CD14-positive monocyte (primary cell): ENCODE data around the gene CREG2. TPM values are rescaled to one million over a fixed set of nuclear protein-coding genes. Genes with fewer than 3 reads are reported as not detected.

Source experiments
- DNase-seq, 3 donors: peaks; one replicate each; pipeline ENCODE4 v3.0.0-alpha.2; 2011 to 2022
- H2AFZ ChIP-seq: 2 replicates; pipeline ENCODE4 v1.6.0; 2012; ENCODE audit warnings: mild to moderate bottlenecking, low read depth, low read length, inconsistent platforms; ENCODE audit not compliant: insufficient read depth, poor library complexity, severe bottlenecking
- H3K27ac ChIP-seq, 2 donors: 1 replicate in 1 of 2; 2 replicates in 1 of 2; pipeline ENCODE4 v1.5.1; 2012 to 2013; ENCODE audit warnings: low read length in 2 of 2, control low read depth in 1 of 2, inconsistent platforms in 1 of 2, low read depth in 1 of 2, mild to moderate bottlenecking in 1 of 2
- H3K27me3 ChIP-seq, 2 donors: one replicate each; pipeline versions ENCODE4 v1.6.0 to v1.6.1; 2011 to 2013; ENCODE audit warnings: low read length in 2 of 2; ENCODE audit not compliant: control insufficient read depth in 2 of 2, insufficient read depth in 2 of 2
- H3K36me3 ChIP-seq, 2 donors: replicated peaks in 1 of 2; 1 replicate in 1 of 2; 2 replicates in 1 of 2; pipeline versions ENCODE4 v1.5.1 to v1.6.1; 2012 to 2013; ENCODE audit warnings: low read length in 2 of 2, control low read depth in 1 of 2, inconsistent platforms in 1 of 2, mild to moderate bottlenecking in 1 of 2; ENCODE audit not compliant: insufficient read depth in 2 of 2, control insufficient read depth in 1 of 2
- H3K4me1 ChIP-seq, 2 donors: 1 replicate in 1 of 2; 2 replicates in 1 of 2; pipeline versions ENCODE4 v1.5.1 to v1.6.1; 2012 to 2013; ENCODE audit warnings: low read length in 2 of 2, control low read depth in 1 of 2, inconsistent platforms in 1 of 2, mild to moderate bottlenecking in 1 of 2, moderate library complexity in 1 of 2; ENCODE audit not compliant: insufficient read depth in 2 of 2, control insufficient read depth in 1 of 2
- H3K4me2 ChIP-seq: replicated peaks from 2 replicates; pipeline ENCODE3; 2012; ENCODE audit warnings: low read length, moderate library complexity, mild to moderate bottlenecking; ENCODE audit not compliant: poor library complexity, severe bottlenecking; ENCODE audit errors: extremely low read depth
- H3K4me3 ChIP-seq, 3 experiments: fragments of 200-600 bp in 1 of 3; sonication (generic) in 1 of 3; replicated peaks in 1 of 3; 1 replicate in 2 of 3; 2 replicates in 1 of 3; pipeline ENCODE4 v1.5.1; 2011 to 2013; ENCODE audit warnings: low read length in 3 of 3, mild to moderate bottlenecking in 3 of 3, control low read depth in 2 of 3, low read depth in 2 of 3, inconsistent platforms in 1 of 3, moderate library complexity in 1 of 3
- H3K79me2 ChIP-seq: 2 replicates; pipeline ENCODE4 v1.6.0; 2012; ENCODE audit warnings: mild to moderate bottlenecking, control low read depth, inconsistent platforms, low read length, moderate library complexity; ENCODE audit not compliant: insufficient read depth
- H3K9ac ChIP-seq: 2 replicates; pipeline ENCODE4 v1.6.0; 2017; ENCODE audit warnings: low read length, mild to moderate bottlenecking; ENCODE audit not compliant: insufficient read depth, poor library complexity, severe bottlenecking
- H3K9me3 ChIP-seq, 2 donors: replicated peaks in 1 of 2; 1 replicate in 1 of 2; 2 replicates in 1 of 2; pipeline versions ENCODE4 v1.5.1 to v1.6.1; 2012 to 2013; ENCODE audit warnings: low read length in 2 of 2, control low read depth in 1 of 2; ENCODE audit not compliant: control insufficient read depth in 1 of 2, insufficient read depth in 1 of 2
- H4K20me1 ChIP-seq: 2 replicates; pipeline ENCODE4 v1.6.0; 2012; ENCODE audit warnings: mild to moderate bottlenecking, low read length, control low read depth, moderate library complexity; ENCODE audit not compliant: insufficient read depth
- H3K27ac Mint-ChIP-seq, 7 donors: one replicate each; pipeline ENCODE4 v1.8.0; 2020; ENCODE audit warnings: mild to moderate bottlenecking in 7 of 7, mixed read lengths in 7 of 7, moderate library complexity in 6 of 7, inconsistent platforms in 2 of 7
- H3K27me3 Mint-ChIP-seq, 3 donors: one replicate each; pipeline ENCODE4 v1.8.0; 2021 to 2022; ENCODE audit warnings: low read depth in 3 of 3, mild to moderate bottlenecking in 3 of 3, mixed read lengths in 3 of 3, moderate library complexity in 3 of 3, inconsistent platforms in 1 of 3
- H3K36me3 Mint-ChIP-seq, 2 donors: one replicate each; pipeline ENCODE4 v1.8.0; 2020; ENCODE audit warnings: mixed read lengths in 2 of 2, inconsistent platforms in 1 of 2, mild to moderate bottlenecking in 1 of 2
- H3K4me1 Mint-ChIP-seq: one replicate; pipeline ENCODE4 v1.8.0; 2020; ENCODE audit warnings: mild to moderate bottlenecking, mixed read lengths
- H3K4me3 Mint-ChIP-seq, 2 donors: one replicate each; pipeline ENCODE4 v1.8.0; 2020; ENCODE audit warnings: mild to moderate bottlenecking in 2 of 2, mixed read lengths in 2 of 2, moderate library complexity in 1 of 2
- H3K9me3 Mint-ChIP-seq, 7 donors: one replicate each; pipeline ENCODE4 v1.8.0; 2020 to 2022; ENCODE audit warnings: mixed read lengths in 7 of 7, mild to moderate bottlenecking in 6 of 7, moderate library complexity in 6 of 7, inconsistent platforms in 2 of 7
- CTCF ChIP-seq: fragments of 200-600 bp; IDR thresholded peaks from one replicate; pipeline ENCODE4 v1.8.0; 2022; ENCODE audit warnings: antibody characterized with exemption, mild to moderate bottlenecking
- WGBS: methylation state at CpG from one replicate; pipeline ENCODE4 v1.1.5; 2013; ENCODE audit warnings: missing lambda C conversion rate; ENCODE audit not compliant: insufficient coverage; 5-methylcytosine and 5-hydroxymethylcytosine counted together
- intact Hi-C, 2 donors: fragments of 100-400 bp; cut with micrococcal nuclease; formaldehyde crosslinking; loops; one replicate each; pipeline versions ENCODE4 v1.15.0 to v1.15.1; 2023
- polyA plus RNA-seq, 3 donors: library from polyadenylated mRNA; depleted of rRNA in 1 of 3; unstranded in 2 of 3; stranded (reverse) in 1 of 3; fragments of 300-500 nt in 2 of 3; fragments of >200 nt in 1 of 3; fragmentation: Illumina TruSeq in 2 of 3; gene quantifications; 1 replicate in 2 of 3; 2 replicates in 1 of 3; pipeline ENCODE4 v1.2.3, GENCODE V29; 2012 to 2021

Gene CREG2
- polyA plus RNA-seq, 3 donors: not detected

- Mint-ChIP-seq H3K27ac (no peak overlapping the region), H3K4me1 (peaks cover 14% of the 10 kb centered on the region), H3K27me3 (peaks cover 0 to 2% (median 2%) of the 10 kb centered on the region in 3 donors), H3K36me3 (no peaks in the 10 kb centered on the region), H3K9me3 (peaks cover 0 to 2% (median 0%) of the 10 kb centered on the region in 7 donors), H3K4me3 (no peak overlapping the region)
- H3K27ac ChIP-seq: peak overlapping the region; percentile 48 to 84
- no peaks in the 10 kb centered on the region for H3K27me3 ChIP-seq
- peak overlapping the region in 1 of 3 experiments; percentile 63 for H3K4me3 ChIP-seq
- DNase-seq: peak in 2 of 3 donors; percentile 33 to 54
- H3K79me2 ChIP-seq: no peaks in the 10 kb centered on the region
- H3K4me1 ChIP-seq: peaks cover 52 to 62% of the 10 kb centered on the region in 2 donors
- H3K9ac ChIP-seq: no peak overlapping the region
- H4K20me1 ChIP-seq: no peaks in the 10 kb centered on the region
- no peak overlapping the region for H2AFZ ChIP-seq
- intact Hi-C loops: loop anchor here in 1 of 2 donors (2.0 kb wide), 1 partner anchor 20 kb away; the partner anchor contains the start of gene RNF149
- peak overlapping the region; percentile 70 for H3K4me2 ChIP-seq
- 42% methylated on average over 3 of the region's 4 CpGs for WGBS
- H3K36me3 ChIP-seq: no peaks in the 10 kb centered on the region
- H3K9me3 ChIP-seq: peaks cover 0 to 12% of the 10 kb centered on the region in 2 donors
- TF ChIP-seq CTCF: no peak
Measured at GRCh38 chr2:101329026-101329425, 58.3 kb downstream of the CREG2 start.

GRCh38 chr2:101328474-101329007, 58.8 kb downstream of the CREG2 start:
- Mint-ChIP-seq H3K27ac (no peak overlapping the region), H3K9me3 (peaks cover 0 to 2% (median 0%) of the 10 kb centered on the region in 7 donors), H3K36me3 (no peaks in the 10 kb centered on the region), H3K27me3 (peaks cover 0 to 2% (median 2%) of the 10 kb centered on the region in 3 donors), H3K4me1 (peaks cover 14% of the 10 kb centered on the region), H3K4me3 (no peak overlapping the region)
- no peak for TF ChIP-seq CTCF
- H3K9me3 ChIP-seq: peaks cover 0 to 12% of the 10 kb centered on the region in 2 donors
- no peaks in the 10 kb centered on the region for H3K27me3 ChIP-seq
- peaks cover 52 to 62% of the 10 kb centered on the region in 2 donors for H3K4me1 ChIP-seq
- peak overlapping the region; percentile 70 for H3K4me2 ChIP-seq
- no peaks in the 10 kb centered on the region for H3K79me2 ChIP-seq
- peak; percentile 92 to 97 (median 97) for DNase-seq
- no peaks in the 10 kb centered on the region for H3K36me3 ChIP-seq
- H3K27ac ChIP-seq: peak overlapping the region; percentile 48 to 84
- 8% methylated on average over 2 of the region's 3 CpGs for WGBS
- no peak overlapping the region for H3K9ac ChIP-seq
- no peaks in the 10 kb centered on the region for H4K20me1 ChIP-seq
- peak overlapping the region in 1 of 3 experiments; percentile 63 for H3K4me3 ChIP-seq
- no peak overlapping the region for H2AFZ ChIP-seq
- intact Hi-C loops: loop anchor here in 1 of 2 donors (2.0 kb wide), 1 partner anchor 20 kb away; the partner anchor contains the start of gene RNF149
